ENCODE measurements around the gene SIAH2.

GRCh38 chr3:150720444-150720843, 42.5 kb downstream of the SIAH2 start:
- TF ChIP-seq EZH2 (IDR thresholded peaks at IDR 0.05), result no peak
- TF ChIP-seq POLR2AphosphoS5 (IDR thresholded peaks at IDR 0.05; ENCODE audit: borderline replicate concordance, low read depth, low read length), result no peak

All from SK-N-MC (cell line).